Stomach (tissue), 4 donors: ENCODE results near the gene PLXNB1.

ENCODE experiments used
- EP300 ChIP-seq: sonication (generic); formaldehyde crosslinking; IDR thresholded peaks from one replicate; pipeline ENCODE4 v1.6.1; 2017; ENCODE audit warnings: antibody characterized with exemption
- POLR2A ChIP-seq, 4 donors: fragments of 450-650 bp; IDR thresholded peaks; one replicate each; pipeline ENCODE4 v1.6.1; 2016; ENCODE audit warnings: antibody characterized with exemption in 4 of 4, control low read depth in 2 of 4, mild to moderate bottlenecking in 1 of 4, moderate library complexity in 1 of 4
- POLR2AphosphoS5 ChIP-seq, 3 donors: sonication (generic); formaldehyde crosslinking; IDR thresholded peaks; one replicate each; pipeline ENCODE4 v1.6.1; 2016; ENCODE audit warnings: antibody characterized with exemption in 3 of 3
- TF ChIP-seq, protein P1 (sequence below), 7 experiments: fragments of 450-650 bp in 4 of 7; fragments of 200-600 bp in 3 of 7; sonication (generic) in 3 of 7; IDR thresholded peaks; one replicate each; pipeline ENCODE4 v1.5.1; 2016 to 2019; ENCODE audit warnings: antibody characterized with exemption in 7 of 7, control low read depth in 2 of 7, mild to moderate bottlenecking in 1 of 7

DNA sequence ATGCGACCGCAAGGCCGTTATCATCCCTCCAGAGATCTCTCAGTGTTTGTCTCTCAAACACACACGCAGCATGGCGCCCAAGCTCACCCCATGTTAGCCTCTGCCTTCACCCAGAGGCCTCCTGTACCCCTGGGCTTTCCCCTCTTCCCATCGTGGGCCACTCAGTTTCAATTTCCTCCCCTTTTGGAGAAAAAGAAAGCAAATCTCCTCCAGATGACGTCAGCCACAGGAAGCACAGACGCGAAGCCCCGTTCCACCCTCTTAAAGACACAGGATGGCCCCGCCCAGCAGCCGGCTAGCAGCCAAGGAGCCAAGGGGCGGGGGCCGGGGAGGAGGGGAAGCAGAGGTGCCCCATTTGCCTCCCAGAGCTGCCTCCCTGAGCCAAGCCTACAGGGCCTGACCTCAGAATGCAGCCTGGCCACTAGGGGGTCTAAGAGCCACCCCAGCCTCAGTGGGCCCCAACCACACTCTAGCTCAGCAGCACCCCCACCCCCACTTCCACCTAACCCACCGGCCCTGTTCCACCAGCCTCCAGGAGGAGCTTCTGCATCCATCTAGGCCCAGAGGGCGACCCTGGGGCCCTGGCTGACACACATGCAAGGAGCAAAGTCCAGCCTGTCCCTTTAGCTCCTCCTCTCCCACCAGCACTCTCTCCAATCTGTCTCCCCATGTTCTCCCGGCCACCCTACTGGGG, 43.2 kb upstream of the PLXNB1 start:
- TF ChIP-seq, protein P1, sequence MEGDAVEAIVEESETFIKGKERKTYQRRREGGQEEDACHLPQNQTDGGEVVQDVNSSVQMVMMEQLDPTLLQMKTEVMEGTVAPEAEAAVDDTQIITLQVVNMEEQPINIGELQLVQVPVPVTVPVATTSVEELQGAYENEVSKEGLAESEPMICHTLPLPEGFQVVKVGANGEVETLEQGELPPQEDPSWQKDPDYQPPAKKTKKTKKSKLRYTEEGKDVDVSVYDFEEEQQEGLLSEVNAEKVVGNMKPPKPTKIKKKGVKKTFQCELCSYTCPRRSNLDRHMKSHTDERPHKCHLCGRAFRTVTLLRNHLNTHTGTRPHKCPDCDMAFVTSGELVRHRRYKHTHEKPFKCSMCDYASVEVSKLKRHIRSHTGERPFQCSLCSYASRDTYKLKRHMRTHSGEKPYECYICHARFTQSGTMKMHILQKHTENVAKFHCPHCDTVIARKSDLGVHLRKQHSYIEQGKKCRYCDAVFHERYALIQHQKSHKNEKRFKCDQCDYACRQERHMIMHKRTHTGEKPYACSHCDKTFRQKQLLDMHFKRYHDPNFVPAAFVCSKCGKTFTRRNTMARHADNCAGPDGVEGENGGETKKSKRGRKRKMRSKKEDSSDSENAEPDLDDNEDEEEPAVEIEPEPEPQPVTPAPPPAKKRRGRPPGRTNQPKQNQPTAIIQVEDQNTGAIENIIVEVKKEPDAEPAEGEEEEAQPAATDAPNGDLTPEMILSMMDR (IDR thresholded peaks at IDR 0.05): peak in 2 of 7 experiments; percentile 17 to 37
- TF ChIP-seq POLR2A (IDR thresholded peaks at IDR 0.05) (peak in 1 of 4 donors; percentile 55), POLR2AphosphoS5 (IDR thresholded peaks at IDR 0.05) (peak; percentile 82 to 88 (median 87)), EP300 (no peak)
